Measurements from ENCODE around the gene MIB1. TPM values are rescaled to one million over a fixed set of nuclear protein-coding genes. Genes with fewer than 3 reads are reported as not detected.

MIB1 gene
- polyA plus RNA-seq, 1 of the 3 experiments (the other 2 are of a cell fraction), result 5.0 TPM

DNA sequence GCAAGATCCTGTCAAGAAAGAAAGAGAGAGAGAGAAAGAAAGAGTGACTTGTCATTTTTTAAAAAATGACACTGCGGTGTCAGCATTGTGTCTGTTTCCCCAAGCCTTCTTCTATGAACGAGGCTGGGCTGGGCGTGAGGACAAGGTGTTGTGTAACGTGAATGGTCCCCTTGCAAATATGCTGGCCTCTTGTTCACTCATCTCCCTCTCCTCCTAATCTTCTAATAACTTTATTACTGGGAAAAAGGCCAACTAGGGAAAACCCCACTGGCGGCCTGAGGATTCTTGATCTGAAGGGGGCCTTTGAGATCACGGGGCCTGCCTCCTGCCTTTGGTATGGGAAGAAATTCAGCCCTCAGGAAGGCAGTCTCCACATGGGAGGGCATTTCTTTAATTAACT lies 163.1 kb downstream of the MIB1 start (continued):
- TF ChIP-seq, protein P1, sequence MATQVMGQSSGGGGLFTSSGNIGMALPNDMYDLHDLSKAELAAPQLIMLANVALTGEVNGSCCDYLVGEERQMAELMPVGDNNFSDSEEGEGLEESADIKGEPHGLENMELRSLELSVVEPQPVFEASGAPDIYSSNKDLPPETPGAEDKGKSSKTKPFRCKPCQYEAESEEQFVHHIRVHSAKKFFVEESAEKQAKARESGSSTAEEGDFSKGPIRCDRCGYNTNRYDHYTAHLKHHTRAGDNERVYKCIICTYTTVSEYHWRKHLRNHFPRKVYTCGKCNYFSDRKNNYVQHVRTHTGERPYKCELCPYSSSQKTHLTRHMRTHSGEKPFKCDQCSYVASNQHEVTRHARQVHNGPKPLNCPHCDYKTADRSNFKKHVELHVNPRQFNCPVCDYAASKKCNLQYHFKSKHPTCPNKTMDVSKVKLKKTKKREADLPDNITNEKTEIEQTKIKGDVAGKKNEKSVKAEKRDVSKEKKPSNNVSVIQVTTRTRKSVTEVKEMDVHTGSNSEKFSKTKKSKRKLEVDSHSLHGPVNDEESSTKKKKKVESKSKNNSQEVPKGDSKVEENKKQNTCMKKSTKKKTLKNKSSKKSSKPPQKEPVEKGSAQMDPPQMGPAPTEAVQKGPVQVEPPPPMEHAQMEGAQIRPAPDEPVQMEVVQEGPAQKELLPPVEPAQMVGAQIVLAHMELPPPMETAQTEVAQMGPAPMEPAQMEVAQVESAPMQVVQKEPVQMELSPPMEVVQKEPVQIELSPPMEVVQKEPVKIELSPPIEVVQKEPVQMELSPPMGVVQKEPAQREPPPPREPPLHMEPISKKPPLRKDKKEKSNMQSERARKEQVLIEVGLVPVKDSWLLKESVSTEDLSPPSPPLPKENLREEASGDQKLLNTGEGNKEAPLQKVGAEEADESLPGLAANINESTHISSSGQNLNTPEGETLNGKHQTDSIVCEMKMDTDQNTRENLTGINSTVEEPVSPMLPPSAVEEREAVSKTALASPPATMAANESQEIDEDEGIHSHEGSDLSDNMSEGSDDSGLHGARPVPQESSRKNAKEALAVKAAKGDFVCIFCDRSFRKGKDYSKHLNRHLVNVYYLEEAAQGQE (IDR thresholded peaks at IDR 0.05; ENCODE audit: low read depth, low read length), result no peak
- TF ChIP-seq ELF1 (IDR thresholded peaks at IDR 0.05), result no peak
- no peak for TF ChIP-seq FOXJ3 (CRISPR knock-in tag; IDR thresholded peaks at IDR 0.05)
- TF ChIP-seq GATA2 (CRISPR knock-in tag; IDR thresholded peaks at IDR 0.05), result no peak

DNA sequence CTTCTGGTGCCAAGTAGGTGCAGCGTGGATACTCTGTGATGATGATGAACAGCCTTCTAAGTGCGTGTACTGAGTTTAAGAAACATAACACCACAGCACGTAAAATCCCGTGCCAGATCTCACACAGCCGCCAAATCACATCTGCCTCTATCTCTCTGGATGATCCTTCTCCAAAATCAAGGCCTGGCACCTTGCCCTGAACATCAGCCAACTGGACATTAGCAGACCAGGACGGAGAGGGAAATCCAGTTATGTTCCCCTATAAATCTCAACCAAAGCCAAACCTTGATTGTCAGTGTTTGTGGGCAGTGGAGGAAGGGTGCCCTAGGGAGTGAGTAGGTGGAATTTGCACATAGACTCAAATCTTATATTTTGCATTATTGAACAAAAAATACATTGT lies 164.3 kb downstream of the MIB1 start:
- Histone ChIP-seq H3K9me2 (no peaks in the 10 kb centered on the region), H3K9ac (no peak overlapping the region), H3K9me3 (no peaks in the 10 kb centered on the region), H3F3A (replicated peaks; ENCODE audit: insufficient read depth) (no peaks in the 10 kb centered on the region), H3K4me2 (no peak overlapping the region), H3K27ac (ENCODE audit: low read depth in 2 of 2, low read length in 1 of 2) (no peak overlapping the region), H3K4me3 (ENCODE audit: low read depth in 2 of 2, low read length in 1 of 2) (no peak overlapping the region), H3K79me2 (ENCODE audit: insufficient read depth) (no peaks in the 10 kb centered on the region), H3K4me1 (ENCODE audit: control insufficient read depth in 1 of 2, insufficient read depth in 2 of 2, low read depth in 1 of 2, low read length in 1 of 2) (peaks cover 0 to 4% of the 10 kb centered on the region in 2 experiments; a peak in 1 of 4 replicates), H2AFZ (ENCODE audit: low read depth) (no peak overlapping the region), H3K36me3 (replicated peaks in 1 of 2; ENCODE audit: control insufficient read depth in 1 of 2, insufficient read depth in 2 of 2, low read length in 1 of 2) (no peaks in the 10 kb centered on the region), H3K27me3 (ENCODE audit: insufficient read depth) (peaks cover 18% of the 10 kb centered on the region), H4K20me1 (ENCODE audit: insufficient read depth) (no peaks in the 10 kb centered on the region)
- WGBS (ENCODE audit: low lambda C conversion rate), result 10% methylated on average over 6 of the region's 6 CpGs
- ChIA-PET CTCF (no interaction called here), POLR2A (no interaction called here)
- no peak for TF ChIP-seq RCOR1 (IDR thresholded peaks at IDR 0.05; ENCODE audit: low read length)
- peak; percentile 45 for TF ChIP-seq GATA2 (CRISPR knock-in tag; IDR thresholded peaks at IDR 0.05)
- no peak for TF ChIP-seq SMC3 (IDR thresholded peaks at IDR 0.05; ENCODE audit: low read depth, low read length)
- no peak for TF ChIP-seq RXRA (IDR thresholded peaks at IDR 0.05; ENCODE audit: borderline replicate concordance, low read depth)
- TF ChIP-seq, protein P2, sequence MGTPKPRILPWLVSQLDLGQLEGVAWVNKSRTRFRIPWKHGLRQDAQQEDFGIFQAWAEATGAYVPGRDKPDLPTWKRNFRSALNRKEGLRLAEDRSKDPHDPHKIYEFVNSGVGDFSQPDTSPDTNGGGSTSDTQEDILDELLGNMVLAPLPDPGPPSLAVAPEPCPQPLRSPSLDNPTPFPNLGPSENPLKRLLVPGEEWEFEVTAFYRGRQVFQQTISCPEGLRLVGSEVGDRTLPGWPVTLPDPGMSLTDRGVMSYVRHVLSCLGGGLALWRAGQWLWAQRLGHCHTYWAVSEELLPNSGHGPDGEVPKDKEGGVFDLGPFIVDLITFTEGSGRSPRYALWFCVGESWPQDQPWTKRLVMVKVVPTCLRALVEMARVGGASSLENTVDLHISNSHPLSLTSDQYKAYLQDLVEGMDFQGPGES (IDR thresholded peaks at IDR 0.05; ENCODE audit: low read depth, low read length), result no peak
- no peak for TF ChIP-seq TAF1 (IDR thresholded peaks at IDR 0.05; ENCODE audit: borderline replicate concordance, low read depth, low read length)
- no peak for TF ChIP-seq TEAD4 (IDR thresholded peaks at IDR 0.05; ENCODE audit: borderline replicate concordance, insufficient read depth)
- TF ChIP-seq EP300 (IDR thresholded peaks at IDR 0.05; ENCODE audit: borderline replicate concordance in 1 of 2, low read depth in 1 of 2, low read length in 1 of 2), result peak in 1 of 2 experiments; percentile 16; a peak in 1 of 4 replicates
- TF ChIP-seq, protein P3, sequence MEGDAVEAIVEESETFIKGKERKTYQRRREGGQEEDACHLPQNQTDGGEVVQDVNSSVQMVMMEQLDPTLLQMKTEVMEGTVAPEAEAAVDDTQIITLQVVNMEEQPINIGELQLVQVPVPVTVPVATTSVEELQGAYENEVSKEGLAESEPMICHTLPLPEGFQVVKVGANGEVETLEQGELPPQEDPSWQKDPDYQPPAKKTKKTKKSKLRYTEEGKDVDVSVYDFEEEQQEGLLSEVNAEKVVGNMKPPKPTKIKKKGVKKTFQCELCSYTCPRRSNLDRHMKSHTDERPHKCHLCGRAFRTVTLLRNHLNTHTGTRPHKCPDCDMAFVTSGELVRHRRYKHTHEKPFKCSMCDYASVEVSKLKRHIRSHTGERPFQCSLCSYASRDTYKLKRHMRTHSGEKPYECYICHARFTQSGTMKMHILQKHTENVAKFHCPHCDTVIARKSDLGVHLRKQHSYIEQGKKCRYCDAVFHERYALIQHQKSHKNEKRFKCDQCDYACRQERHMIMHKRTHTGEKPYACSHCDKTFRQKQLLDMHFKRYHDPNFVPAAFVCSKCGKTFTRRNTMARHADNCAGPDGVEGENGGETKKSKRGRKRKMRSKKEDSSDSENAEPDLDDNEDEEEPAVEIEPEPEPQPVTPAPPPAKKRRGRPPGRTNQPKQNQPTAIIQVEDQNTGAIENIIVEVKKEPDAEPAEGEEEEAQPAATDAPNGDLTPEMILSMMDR (IDR thresholded peaks at IDR 0.05), result no peak
- no peak for TF ChIP-seq FOXJ3 (CRISPR knock-in tag; IDR thresholded peaks at IDR 0.05)
- no peak for TF ChIP-seq YY1 (IDR thresholded peaks at IDR 0.05; ENCODE audit: low read depth)
- peak; percentile 44 for DNase-seq
